GM21723 (cell line): Measurements from ENCODE around the gene TGIF2.
"Not testable (repeated sequence)": the region's sequence is repeated elsewhere in the genome, so short reads cannot be mapped to it uniquely, and the experiment has no call there.

Experiments
- ATAC-seq: cut with Tn5 transposase; IDR thresholded peaks from one replicate; pipeline ENCODE4 v1.9.1; 2021; ENCODE audit warnings: mild to moderate bottlenecking, moderate library complexity; ENCODE audit not compliant: unreplicated experiment

TGIF2 gene

DNA sequence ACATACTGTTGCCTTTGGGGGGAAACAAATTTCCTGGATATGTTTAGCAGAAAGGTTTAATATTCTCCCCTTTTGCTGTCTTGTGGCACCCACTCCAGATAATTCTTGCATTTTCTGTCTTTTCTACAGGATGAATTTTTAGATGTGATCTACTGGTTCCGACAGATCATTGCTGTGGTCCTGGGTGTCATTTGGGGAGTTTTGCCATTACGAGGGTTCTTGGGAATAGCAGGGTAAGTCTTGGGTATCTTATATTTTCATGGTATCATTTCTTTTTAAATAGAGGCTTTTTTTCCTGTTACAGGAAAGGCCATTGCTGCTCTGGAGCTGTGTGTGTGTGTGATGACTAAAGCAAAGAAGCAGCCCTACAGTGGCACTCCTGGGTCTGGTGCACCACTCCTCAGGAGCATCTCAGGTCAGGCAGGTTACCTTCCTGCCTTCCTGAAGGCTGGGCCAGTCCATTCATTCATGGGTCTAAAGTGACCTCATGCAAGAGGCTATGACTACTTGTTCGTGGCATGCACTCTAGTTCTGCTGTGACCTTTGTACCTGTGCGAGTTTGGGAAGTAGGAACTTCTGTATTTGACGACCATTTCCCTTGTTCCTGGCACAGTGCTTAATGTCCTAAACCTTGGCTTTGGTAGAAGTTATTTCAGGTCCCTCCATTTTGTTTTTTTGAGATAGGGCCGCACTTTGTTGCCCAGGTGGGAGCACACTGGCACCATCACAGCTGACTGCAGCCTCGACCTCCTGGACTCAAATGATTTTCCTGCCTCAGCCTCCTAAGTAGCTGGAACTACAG lies 34.4 kb downstream of the TGIF2 start:
- no peak for ATAC-seq

DNA sequence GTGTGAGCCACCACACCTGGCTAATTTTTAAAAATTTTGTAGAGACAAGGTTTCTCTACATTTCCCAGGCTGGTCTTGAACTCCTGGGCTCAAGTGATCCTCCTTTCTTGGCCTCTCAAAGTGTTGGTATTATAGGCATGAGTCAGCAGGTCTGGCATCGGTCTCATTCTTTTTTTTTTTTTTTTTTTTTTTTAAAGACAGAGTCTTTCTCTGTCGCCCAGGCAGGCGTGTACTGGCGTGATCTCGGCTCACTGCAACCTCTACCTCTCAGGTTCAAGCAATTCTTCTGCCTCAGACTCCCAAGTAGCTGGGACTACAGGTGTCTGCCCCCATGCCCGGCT lies 35.0 kb downstream of the TGIF2 start:
- not testable (repeated sequence) for ATAC-seq

DNA sequence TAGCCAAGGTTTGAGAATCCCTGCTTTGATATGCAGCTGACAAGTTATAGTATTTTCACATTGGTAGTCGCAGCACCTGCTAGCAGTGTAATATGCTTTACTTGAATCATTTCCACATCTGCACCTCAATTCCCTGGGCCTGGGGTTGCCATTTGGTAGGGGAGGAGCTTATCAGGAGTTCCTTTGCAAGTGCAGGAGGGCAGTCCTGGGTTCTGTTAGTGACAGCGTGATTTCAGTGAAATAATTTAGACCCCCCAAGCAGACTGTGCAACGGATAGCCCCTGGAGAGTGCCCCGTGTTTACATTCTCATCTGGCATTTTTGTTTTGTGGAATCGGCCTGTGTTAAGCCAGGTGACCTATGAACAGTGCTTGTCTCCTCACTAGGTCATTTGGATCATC lies 38.2 kb downstream of the TGIF2 start:
- no peak for ATAC-seq

DNA sequence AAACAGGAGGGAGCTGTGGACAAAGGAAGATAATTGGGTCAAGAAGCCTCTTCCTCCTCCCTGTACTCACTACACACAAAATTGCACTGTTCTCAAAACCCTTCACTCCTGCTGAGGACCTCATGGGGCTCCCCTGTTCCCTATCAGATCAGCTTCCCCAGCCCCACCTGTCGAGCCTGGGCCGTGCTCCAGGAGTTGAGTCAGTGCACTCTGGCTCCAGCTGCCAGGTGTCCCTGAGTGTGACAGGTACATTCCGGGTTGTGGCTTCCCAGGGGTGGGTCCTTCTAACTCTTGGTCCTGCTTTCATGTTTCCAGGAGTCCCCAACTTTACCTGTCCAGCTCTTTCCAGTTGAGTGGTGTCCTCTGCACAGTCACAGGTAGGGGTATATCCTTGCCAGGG lies 40.6 kb downstream of the TGIF2 start:
- no peak for ATAC-seq

DNA sequence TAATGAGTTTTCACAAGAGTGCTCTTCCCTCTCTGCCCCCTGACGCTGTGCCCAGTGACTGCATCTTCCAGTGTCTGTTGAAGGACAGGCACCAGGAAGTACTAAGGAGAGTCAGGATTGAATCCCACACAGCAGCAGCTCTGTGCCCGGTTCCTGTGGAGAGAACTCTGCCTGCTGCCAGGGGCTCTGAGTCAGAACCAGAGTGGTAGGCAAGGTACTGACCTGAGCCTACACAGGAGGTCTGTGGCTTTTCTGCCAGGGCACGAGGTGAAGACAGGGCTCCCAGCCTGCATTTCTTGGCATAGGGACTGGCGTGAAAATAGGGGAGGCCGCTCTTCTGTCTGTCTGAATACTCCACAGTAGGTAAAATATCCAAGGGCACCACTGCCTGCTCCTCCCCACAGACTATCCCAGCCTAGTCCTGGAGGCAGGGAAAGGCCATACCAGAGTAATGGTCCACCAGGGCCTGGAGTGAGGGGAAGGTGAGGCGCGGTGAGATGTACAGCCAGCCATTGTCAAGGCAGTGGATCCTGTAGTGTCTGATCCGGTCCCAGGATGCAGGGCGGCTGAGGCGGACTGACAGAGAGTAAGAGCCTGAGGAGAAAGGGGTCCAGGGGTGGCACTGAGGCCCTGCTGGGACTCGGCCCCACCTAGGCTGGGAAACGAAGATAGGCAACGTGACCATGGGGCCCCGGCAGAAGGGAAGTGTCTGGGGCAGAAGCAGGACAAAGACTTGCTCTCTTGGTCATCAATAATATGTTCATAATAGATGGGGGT lies 41.6 kb downstream of the TGIF2 start:
- ATAC-seq, result no peak

DNA sequence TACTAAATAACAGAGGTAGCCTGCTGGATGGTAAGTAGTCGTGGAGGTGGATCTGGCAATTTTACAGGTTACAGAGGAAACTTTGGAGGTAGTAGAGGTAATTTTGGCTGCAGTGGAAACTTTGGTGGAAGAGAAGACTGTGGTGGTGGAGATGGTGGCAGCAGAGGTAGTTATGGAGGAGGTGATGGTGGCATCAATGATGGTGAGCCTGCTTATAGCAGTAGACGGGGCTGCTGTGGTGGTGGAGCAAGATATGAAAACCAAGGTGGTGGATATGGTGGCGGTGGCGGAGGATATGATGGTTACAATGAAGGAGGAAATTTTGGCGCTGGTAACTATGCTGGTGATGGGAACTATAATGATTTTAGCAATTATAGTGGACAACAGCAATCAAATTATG lies 47.5 kb downstream of the TGIF2 start:
- ATAC-seq, result no peak

DNA sequence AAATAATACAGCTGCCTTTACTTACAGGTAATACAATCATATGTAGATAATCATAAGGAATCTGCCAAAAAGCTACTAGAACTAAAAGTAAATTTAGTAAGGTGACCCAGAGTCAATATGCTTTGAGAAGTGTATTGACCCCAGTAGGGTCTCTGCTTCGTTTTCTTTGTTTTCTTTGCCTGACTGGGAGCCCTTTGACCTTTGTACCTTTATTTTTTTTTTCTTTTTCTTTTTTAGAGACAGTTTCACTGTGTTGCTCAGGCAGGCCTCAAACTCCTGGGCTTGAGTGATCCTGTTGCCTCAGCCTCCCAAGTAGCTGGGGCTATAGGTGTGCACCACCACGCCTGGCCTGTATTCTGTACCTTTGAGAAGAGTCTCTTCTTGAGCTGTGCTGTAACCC lies 50.0 kb downstream of the TGIF2 start:
- no peak for ATAC-seq

DNA sequence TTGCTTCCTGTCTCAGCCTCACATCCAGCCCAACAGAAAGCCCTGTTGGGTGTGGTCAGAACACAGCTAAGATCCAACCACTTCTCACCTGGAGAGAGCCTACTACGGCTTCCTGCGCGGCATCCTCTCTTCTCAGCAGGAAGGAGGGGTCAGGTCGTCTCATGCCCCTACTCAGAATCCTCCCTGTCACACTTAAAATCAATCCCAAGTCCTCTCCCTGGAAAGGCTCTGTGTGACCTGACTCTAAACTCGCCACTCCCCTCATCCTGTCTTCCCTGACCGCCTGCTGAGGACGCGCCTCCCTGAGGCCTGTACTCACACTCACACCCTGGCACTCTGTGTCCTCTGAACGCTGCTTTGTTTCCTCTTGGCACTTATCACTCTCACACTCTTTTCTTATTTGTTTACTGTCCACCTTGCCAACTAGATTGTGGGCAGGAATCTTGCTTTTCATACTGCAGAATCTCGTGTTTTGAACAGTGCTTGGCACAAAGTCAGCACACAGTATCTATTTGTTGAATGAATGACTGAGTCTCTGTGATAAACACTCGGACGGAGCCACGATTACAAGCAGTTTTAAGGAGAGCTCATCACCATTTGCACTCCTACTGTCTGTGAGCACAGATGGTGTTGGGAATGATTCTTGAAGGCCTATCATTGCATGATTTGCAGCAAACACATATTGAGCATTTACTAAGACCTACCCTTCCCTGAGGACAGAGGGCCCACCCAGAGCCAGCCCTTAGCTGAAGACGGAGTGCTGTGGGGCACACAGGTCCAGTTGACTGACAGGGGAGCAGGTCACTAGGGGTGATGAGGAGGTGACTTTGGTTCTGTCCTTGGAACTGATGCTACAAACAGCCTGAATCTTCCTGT lies 50.9 kb downstream of the TGIF2 start:
- ATAC-seq, result no peak

DNA sequence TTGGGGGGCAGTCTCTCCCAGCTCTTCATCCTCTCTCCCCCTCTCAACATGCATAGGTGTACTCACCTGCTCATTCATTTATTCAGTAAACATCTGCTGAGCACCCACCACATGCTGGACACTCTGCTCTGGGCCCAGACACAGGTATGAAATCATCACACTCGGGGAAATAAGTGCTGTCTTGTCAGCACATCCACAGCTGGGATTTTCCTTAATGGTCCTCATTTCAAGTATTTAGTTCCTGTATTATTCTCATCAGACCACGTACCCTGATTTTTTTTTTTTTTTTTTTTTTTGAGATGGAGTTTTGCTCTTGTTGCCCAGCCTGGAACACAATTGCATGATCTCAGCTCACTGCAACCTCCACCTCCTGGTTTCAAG lies 51.5 kb downstream of the TGIF2 start:
- no peak for ATAC-seq

DNA sequence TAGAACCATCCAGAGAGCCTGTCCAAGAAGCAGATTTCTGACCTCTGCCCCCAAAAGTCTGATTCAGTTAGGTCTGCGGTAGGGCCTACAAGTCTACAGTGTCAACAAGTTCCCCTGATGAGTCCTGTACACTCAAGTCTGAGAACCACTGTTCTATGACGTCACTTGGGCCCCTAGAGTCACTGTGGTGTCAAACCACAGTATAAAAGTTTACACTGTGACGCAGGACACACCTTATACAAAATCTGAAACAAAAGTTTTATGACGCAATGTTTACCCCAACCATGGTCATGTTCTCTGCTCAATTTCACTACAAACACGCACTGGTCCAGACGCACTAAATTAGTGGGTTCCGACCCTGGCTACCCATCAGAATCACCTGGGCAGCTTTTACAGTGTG lies 54.7 kb downstream of the TGIF2 start:
- no peak for ATAC-seq

DNA sequence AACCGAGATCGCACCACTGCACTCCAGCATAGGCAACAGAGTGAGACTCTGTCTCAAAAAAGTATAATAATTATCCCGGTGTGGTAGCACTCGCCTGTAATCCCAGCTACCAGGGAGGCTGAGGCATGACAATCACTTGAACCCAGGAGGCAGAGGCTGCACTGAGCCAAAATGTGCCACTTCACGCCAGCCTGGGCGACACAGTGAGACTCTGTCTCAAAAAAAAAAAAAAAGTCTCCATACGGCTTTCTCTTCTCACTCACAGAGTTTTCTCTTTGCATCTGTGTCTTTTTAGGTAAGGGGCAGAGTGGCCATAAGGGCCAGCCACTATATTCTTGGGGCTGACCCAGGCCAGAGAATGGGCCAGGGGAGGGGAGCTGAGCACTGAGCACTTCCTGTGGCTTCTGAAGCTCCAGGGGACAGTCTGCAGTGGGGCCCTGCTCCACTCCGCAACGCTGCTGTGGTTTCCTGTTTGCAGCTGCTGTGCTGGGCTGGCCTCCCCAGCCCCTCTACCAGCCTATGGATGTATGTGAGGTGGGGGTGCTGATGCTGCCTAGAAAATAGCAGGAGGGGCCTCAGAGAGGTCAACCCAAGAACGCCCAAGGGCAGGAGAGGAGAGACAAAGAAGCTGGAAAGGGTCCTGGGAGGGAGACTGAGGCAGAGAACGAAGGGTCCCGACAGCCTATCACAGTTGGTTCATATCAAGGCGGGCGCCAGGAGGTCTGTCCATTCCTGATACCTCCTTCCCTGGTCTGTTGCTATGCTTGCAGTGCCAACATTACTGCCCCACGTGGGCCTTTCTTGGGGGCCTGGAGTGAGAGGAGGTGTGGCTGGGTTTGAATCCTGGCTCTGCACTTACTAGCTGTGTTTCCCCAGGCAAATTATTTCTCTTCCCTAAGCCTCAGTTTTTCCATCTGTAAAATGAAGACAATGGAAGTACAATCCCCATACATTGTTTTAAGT lies 56.6 kb downstream of the TGIF2 start:
- no peak for ATAC-seq

DNA sequence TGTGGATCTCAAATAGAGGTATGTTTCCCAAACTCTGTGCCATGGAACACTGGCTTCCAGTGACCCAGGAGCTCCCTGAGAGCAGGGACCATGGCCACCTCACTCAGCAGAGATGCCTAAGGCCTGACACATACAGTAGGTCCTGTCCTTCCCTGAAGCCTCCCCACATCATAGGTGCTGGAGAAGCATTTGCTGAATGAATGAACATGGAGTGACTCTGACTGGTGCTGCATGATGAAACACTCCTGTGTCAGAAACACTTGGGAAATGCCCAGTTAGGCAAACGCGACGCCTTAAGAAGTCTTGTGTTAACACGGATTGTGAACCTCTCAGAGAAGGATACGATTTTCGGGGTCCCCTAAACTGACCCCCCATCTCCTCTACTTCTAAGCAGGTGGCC lies 58.2 kb downstream of the TGIF2 start:
- no peak for ATAC-seq

DNA sequence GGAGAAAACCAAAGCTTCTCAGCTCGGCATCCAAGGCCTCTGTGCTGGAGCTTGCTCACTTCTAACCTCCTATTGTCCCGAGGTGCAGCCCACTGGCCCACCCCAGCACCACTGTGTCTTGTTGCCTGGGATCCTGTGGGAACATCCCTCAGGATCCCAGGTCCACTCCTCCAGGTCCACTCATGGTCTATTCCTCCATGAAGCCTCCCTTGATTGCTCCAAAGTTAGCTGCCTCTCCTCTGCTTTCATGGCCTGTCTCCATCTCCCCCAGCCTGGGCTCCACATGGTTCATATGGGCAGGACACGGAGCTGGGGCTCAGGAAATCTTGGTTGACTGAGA lies 58.7 kb downstream of the TGIF2 start:
- no peak for ATAC-seq

DNA sequence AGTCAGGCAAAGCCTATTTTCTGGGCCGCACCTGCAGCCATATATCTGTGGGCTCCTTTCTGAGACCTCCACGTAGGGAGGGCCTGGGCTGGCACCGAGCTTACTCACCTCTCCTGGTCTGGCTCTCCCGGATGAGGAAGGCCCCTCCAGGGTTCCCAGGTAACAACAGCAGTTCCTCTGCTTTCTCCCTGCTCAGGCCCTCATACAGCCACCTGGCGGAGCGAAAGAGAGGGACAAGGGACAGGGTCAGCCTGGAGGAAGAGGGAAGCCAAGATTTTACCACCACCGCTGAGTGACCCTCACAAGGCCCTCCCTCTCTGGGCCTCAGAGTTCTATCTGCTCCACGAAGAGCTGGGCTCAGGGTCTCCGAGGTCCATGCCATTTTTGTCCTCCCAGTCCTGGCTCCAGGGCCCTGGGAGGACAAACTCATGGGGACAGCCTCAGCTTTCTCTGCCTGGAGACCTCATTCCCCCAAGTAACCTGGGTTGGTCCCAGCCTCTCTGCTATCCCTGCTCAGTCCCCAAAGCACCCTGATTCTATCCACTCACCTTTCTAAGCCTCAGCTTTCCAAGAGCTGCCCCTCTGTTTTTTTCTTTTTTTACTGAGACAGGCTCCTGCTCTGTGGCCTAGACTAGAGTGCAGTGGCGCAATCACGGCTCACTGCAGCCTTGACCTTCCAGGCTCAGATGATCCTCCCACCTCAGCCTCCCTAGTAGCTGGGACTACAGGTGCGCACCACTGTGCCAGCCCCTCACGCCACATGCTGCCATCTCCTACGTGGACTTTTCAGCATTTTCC lies 59.3 kb downstream of the TGIF2 start:
- no peak for ATAC-seq

DNA sequence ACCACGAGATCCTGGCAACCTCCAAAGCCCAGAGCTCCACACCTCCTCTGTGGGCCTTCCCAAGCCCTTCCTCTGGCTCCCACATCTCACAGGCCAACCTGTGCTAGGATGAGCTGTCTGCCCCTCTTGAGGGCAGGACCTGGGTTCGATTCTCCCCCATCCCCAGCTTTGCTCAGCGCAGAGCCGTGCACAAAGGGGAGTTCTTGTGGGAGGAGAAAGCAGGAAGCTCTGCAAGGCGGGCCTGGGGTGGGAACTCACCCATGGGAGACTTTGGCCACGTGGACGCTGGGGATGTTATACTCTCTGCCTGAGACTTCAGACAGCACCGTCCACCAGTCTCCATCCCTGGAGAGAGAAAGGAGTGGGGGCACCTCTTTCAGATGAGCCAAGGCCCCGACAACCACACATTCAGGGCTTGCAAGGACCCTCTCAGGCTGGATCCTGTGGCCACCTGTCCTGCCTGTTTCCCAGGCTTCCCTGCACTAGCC lies 59.9 kb downstream of the TGIF2 start:
- no peak for ATAC-seq

DNA sequence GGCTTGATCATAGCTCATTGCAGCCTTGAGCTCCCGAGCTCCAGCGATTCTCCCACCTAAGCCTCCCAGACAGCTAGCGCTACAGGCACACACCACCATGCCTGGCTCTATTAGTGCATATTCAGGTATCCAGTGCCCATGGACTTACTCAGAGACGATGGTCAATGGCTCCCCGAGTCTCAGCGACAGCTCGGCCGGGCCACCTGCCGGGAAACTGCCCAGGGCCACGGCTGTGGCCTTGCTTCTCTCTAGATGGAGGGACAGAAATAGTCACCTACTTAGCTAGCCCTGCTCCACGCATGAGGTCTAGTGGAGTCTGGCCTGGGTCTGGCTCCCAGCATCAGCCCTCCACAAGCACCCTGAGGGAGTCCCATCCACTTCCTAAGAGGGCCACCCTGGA lies 60.9 kb downstream of the TGIF2 start:
- no peak for ATAC-seq

DNA sequence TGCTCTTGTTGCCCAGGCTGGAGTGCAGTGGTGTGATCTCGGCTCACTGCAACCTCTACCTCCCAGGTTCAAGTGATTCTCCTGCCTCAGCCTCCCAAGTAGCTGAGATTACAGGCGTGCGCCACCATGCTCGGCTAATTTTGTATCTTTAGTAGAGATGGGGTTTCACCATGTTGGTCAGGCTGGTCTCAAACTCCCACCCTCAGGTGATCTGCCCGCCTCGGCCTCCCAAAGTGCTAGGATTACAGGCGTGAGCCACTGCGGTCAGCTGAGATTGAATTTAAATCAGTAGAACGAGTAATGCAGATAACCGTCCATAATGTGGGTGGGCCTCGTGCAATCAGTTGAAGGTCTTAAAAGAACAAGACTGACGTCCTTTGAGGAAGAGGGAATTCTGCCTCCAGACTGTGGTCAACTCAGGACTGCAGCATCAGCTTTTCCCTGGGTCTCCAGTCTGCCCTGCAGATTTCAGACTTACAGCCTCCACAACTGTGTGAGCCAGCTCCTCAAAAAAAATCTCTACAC lies 65.5 kb downstream of the TGIF2 start:
- not testable (repeated sequence) for ATAC-seq

DNA sequence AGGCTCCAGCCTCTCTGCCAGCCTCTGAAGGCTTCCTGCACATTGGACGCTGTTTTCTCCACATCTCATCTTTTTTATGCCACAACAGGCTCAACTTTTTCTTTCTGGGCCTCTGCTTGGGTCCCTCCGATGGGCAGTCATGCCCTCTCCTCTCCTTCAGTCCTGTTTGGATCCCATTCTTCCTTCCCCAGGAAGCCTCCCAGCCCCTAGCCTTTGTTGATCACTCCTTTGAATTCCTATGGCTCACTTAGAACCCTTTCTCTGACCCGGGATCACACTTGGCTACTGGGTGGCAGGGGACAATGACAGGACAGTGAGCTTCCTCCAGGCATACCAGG lies 68.1 kb downstream of the TGIF2 start:
- no peak for ATAC-seq

DNA sequence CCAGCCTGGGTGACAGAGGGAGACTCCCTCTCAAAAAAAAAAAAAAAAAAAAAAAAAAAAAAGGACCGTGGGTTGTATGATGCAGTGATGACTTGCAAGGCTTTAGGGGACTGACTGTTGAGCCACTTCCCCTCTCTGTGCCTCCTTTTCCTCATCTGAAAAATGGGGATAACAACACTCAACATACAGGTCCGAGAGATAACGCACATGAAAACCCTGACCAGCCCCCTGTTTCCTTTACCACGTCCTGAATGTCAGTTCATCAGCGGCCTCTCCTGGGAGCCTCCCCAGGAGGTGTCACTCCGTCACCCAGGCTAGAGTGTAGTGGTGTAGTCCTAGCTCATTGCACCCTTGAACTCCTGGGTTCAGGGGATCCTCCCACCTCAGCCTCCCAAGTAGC lies 68.7 kb downstream of the TGIF2 start:
- ATAC-seq, result no peak
